ENCODE measurements around the gene ZKSCAN5. TPM values are rescaled to one million over a fixed set of nuclear protein-coding genes. Genes with fewer than 3 reads are reported as not detected.
A peak's percentile ranks its signal among the peaks of the same experiment; 100 is the strongest.

ZKSCAN5 gene
- total RNA-seq, 4 donors from 2014 or later, result 3.1 to 15.5 (median 9.2) TPM

DNA sequence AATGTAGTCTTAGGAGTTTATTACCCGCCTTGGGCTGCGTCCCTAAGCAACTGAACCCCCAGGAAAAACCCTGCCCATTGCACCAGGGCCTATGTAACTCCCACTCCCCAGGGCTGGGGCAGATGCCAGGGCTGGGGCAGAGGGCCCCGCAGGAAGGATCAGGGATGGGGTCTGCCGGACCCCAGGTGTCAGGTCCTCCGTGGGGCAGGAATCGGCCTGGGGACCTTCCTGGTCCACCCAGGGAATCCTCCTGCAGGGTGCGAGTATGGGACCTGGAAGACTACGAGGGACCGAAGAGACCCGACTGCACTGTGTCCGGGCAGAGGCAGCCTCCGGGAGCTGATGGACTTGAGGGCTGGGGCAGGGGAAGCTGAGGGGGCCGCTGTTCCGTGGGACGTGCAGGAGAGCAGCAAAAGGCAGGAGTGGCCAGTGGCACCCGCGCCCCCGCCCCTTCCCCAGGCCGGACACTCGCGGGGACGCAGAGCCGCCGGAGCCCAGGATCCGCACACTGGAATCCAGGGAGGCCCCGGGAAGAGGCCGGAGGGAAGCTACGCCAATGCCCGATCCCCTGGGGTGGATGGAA is 36.0 kb upstream of the ZKSCAN5 start:
- H3K27ac ChIP-seq, result no peak overlapping the region
- no peak for DNase-seq
- H3K4me3 ChIP-seq, result no peak overlapping the region
- no peaks in the 10 kb centered on the region for H3K9me3 ChIP-seq
- H3K4me1 ChIP-seq, result peaks cover 0 to 8% of the 10 kb centered on the region in 2 donors
- no peaks in the 10 kb centered on the region for H3K27me3 ChIP-seq
- no peaks in the 10 kb centered on the region for H3K36me3 ChIP-seq
- intact Hi-C loops (cut with DNase I; ENCODE audit: low total_unique reads), result no loop called here
- TF ChIP-seq CTCF (IDR thresholded peaks at IDR 0.05) (no peak), POLR2A (IDR thresholded peaks at IDR 0.05) (no peak)

- DNase-seq, result no peak
- no peaks in the 10 kb centered on the region for H3K9me3 ChIP-seq
- H3K4me3 ChIP-seq, result no peak overlapping the region
- H3K27me3 ChIP-seq, result no peaks in the 10 kb centered on the region
- H3K36me3 ChIP-seq, result no peaks in the 10 kb centered on the region
- no peak for TF ChIP-seq POLR2A (IDR thresholded peaks at IDR 0.05)
- no peak for TF ChIP-seq CTCF (IDR thresholded peaks at IDR 0.05)
- H3K27ac ChIP-seq, result peak overlapping the region; percentile 21 to 43
- intact Hi-C loops (cut with DNase I; ENCODE audit: low total_unique reads), result no loop called here
- H3K4me1 ChIP-seq, result peaks cover 0 to 6% of the 10 kb centered on the region in 2 donors
Observed at GRCh38 chr7:99469381-99470065, 34.9 kb upstream of the ZKSCAN5 start.

DNA sequence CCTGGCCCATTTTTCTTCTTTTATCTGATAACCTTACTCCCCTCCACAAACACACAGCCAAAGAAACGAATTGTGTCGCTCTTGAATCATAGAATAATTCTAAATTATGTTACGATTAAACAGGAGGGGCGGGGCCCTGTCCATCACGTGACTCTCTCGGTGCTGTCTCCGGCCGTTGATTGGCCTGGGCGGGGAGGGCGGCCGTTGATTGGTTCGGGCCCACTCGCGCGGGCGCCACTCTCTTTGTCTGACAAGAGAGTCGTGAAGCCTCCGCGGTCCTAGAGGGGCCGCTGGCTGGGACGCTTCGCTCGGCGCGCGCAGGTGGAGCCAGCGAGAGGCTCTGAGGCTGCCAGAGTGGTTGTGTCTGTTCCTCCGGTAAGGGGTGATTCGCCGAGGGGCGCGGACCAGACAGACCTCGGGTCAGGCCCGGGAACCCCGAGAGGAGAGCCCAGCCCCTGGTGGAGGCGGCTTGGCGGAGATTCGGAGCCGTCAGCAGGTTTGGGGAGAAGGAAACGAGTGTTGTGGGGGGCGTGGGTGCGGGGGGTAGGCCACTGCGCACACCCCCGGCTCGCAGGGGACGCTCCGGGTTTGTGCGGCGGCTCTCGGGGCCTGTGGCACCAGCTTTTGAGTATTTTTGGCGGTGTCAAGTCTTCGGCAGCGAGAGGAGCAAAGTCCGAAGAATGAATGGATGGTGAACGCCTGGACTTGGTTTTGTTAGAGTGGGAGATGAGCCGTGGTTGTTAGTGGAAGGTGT is 31.7 kb upstream of the ZKSCAN5 start, which contains the start of gene ZNF789:
Gene ZNF789 (plus strand): TSS at position 330 of the 754 bp plus-strand sequence. CDS start 3,567 bp downstream, outside the sequence.
- intact Hi-C loops (cut with DNase I; ENCODE audit: low total_unique reads), result no loop called here
- Histone ChIP-seq H3K4me1 (peaks cover 0 to 6% of the 10 kb centered on the region in 2 donors), H3K9me3 (no peaks in the 10 kb centered on the region), H3K27ac (peak within 1 kb of the TSS; percentile 86 to 88), H3K4me3 (peak within 1 kb of the TSS; percentile 80 to 92), H3K27me3 (no peaks in the 10 kb centered on the region), H3K36me3 (no peaks in the 10 kb centered on the region)
- peak in 1 of 2 donors; percentile 31 for TF ChIP-seq POLR2A (IDR thresholded peaks at IDR 0.05)
- peak in 2 of 4 experiments; percentile 3 to 16 for TF ChIP-seq CTCF (IDR thresholded peaks at IDR 0.05)
- peak; percentile 96 to 97 for DNase-seq

GRCh38 chr7:99473315-99473596 is 31.2 kb upstream of the ZKSCAN5 start:
- H3K4me3 ChIP-seq, result peak overlapping the region; percentile 80 to 92
- H3K27ac ChIP-seq, result peak overlapping the region; percentile 65 to 86
- H3K9me3 ChIP-seq, result no peaks in the 10 kb centered on the region
- H3K36me3 ChIP-seq, result no peaks in the 10 kb centered on the region
- no peak for DNase-seq
- peaks cover 0 to 6% of the 10 kb centered on the region in 2 donors for H3K4me1 ChIP-seq
- no peak for TF ChIP-seq CTCF (IDR thresholded peaks at IDR 0.05)
- no peak for TF ChIP-seq POLR2A (IDR thresholded peaks at IDR 0.05)
- H3K27me3 ChIP-seq, result no peaks in the 10 kb centered on the region
- intact Hi-C loops (cut with DNase I; ENCODE audit: low total_unique reads), result no loop called here

- peaks cover 0 to 6% of the 10 kb centered on the region in 2 donors for H3K4me1 ChIP-seq
- intact Hi-C loops (cut with DNase I; ENCODE audit: low total_unique reads), result no loop called here
Observed at GRCh38 chr7:99476107-99476506, 28.4 kb upstream of the ZKSCAN5 start.

More at GRCh38 chr7:99476107-99476506, 28.4 kb upstream of the ZKSCAN5 start:
- no peaks in the 10 kb centered on the region for H3K36me3 ChIP-seq
- H3K27me3 ChIP-seq, result no peaks in the 10 kb centered on the region
- TF ChIP-seq CTCF (IDR thresholded peaks at IDR 0.05) (no peak), POLR2A (IDR thresholded peaks at IDR 0.05) (no peak)
- H3K27ac ChIP-seq, result no peak overlapping the region
- no peaks in the 10 kb centered on the region for H3K9me3 ChIP-seq
- no peak for DNase-seq
- no peak overlapping the region for H3K4me3 ChIP-seq

Data from uterus (tissue), 4 donors.